Esophagus squamous epithelium (tissue), 5 donors: ENCODE results near the gene AQP12B. TPM values are rescaled to one million over a fixed set of nuclear protein-coding genes. Genes with fewer than 3 reads are reported as not detected.

Experiments
- DNase-seq: peaks from one replicate; lab custom pipeline; 2025; lab: John Stamatoyannopoulos, UW
- H3K27ac ChIP-seq, 4 donors: fragments of 200-600 bp; sonication (generic); one replicate each; pipeline ENCODE4 v1.5.1; 2016 to 2019; ENCODE audit warnings: mild to moderate bottlenecking in 1 of 4
- H3K27me3 ChIP-seq, 4 donors: fragments of 200-600 bp; sonication (generic); 1 replicate in 3 of 4; 2 replicates in 1 of 4; pipeline versions ENCODE4 v1.5.1 to v1.6.0; 2017 to 2021; ENCODE audit warnings: antibody characterized with exemption in 1 of 4
- H3K36me3 ChIP-seq, 3 donors: fragments of 200-600 bp; sonication (generic); one replicate each; pipeline ENCODE4 v1.5.1; 2016 to 2019
- H3K4me1 ChIP-seq, 3 donors: fragments of 200-600 bp; sonication (generic); one replicate each; pipeline ENCODE4 v1.5.1; 2017 to 2019
- H3K4me3 ChIP-seq, 4 donors: fragments of 200-600 bp; sonication (generic); 1 replicate in 3 of 4; 2 replicates in 1 of 4; pipeline ENCODE4 v1.5.1; 2016 to 2019; ENCODE audit warnings: mild to moderate bottlenecking in 2 of 4, moderate library complexity in 1 of 4
- H3K9me3 ChIP-seq, 3 donors: fragments of 200-600 bp; sonication (generic); one replicate each; pipeline ENCODE4 v1.5.1; 2016 to 2019
- CTCF ChIP-seq, 6 experiments: fragments of 450-650 bp in 4 of 6; fragments of 200-600 bp in 2 of 6; sonication (generic) in 2 of 6; IDR thresholded peaks; one replicate each; pipeline ENCODE4 v1.5.1; 2016 to 2019; ENCODE audit warnings: antibody characterized with exemption in 6 of 6, mild to moderate bottlenecking in 4 of 6, moderate library complexity in 4 of 6
- POLR2A ChIP-seq, 4 donors: fragments of 450-650 bp; IDR thresholded peaks; one replicate each; pipeline ENCODE4 v1.6.1; 2017; ENCODE audit warnings: antibody characterized with exemption in 4 of 4, mild to moderate bottlenecking in 4 of 4, moderate library complexity in 3 of 4
- WGBS, 2 donors: methylation state at CpG; one replicate each; pipeline ENCODE4 v1.1.5; 2018; 5-methylcytosine and 5-hydroxymethylcytosine counted together
- intact Hi-C: fragments of 100-400 bp; cut with DNase I; formaldehyde crosslinking; loops from one replicate; pipeline ENCODE4 v1.15.0; 2022
- total RNA-seq, 4 donors: library from RNA; depleted of rRNA; stranded (reverse); fragments of >200 nt; gene quantifications; one replicate each; pipeline ENCODE4 v1.1.0, GENCODE V29; 2016
- donor health status: DM: yes; HTN: yes; CAD: no.

The AQP12B gene
- total RNA-seq, 4 donors from 2014 or later = not detected

GRCh38 chr2:240708457-240708856 lies 25.8 kb upstream of the AQP12B start:
- no peaks in the 10 kb centered on the region for H3K4me1 ChIP-seq
- H3K36me3 ChIP-seq = no peaks in the 10 kb centered on the region
- peaks cover 0 to 59% (median 0%) of the 10 kb centered on the region in 4 donors for H3K27me3 ChIP-seq
- intact Hi-C loops = loop anchor here (10.0 kb wide), 1 partner anchor 204 kb away; no protein-coding TSS in a partner anchor
- WGBS, 2 donors = 67 to 72% methylated on average over 7 of the region's 7 CpGs
- no peaks in the 10 kb centered on the region for H3K9me3 ChIP-seq
- H3K4me3 ChIP-seq = no peak overlapping the region
- H3K27ac ChIP-seq = no peak overlapping the region
- no peak for TF ChIP-seq POLR2A (IDR thresholded peaks at IDR 0.05)
- TF ChIP-seq CTCF (IDR thresholded peaks at IDR 0.05) = no peak
- DNase-seq = no peak

GRCh38 chr2:240707821-240708220 lies 25.1 kb upstream of the AQP12B start:
- WGBS, 2 donors = 64 to 69% methylated on average over 10 of the region's 10 CpGs
- intact Hi-C loops = loop anchor here (10.0 kb wide), 1 partner anchor 203 kb away; no protein-coding TSS in a partner anchor
- no peak for DNase-seq

GRCh38 chr2:240707043-240707756 lies 24.5 kb upstream of the AQP12B start:
- TF ChIP-seq CTCF (IDR thresholded peaks at IDR 0.05) (no peak), POLR2A (IDR thresholded peaks at IDR 0.05) (no peak)
- no peak for DNase-seq
- Histone ChIP-seq H3K27me3 (peaks cover 0 to 72% (median 0%) of the 10 kb centered on the region in 4 donors), H3K4me3 (no peak overlapping the region), H3K27ac (no peak overlapping the region), H3K36me3 (no peaks in the 10 kb centered on the region), H3K4me1 (no peaks in the 10 kb centered on the region), H3K9me3 (no peaks in the 10 kb centered on the region)
- intact Hi-C loops = loop anchor here (10.0 kb wide), 1 partner anchor 202 kb away; no protein-coding TSS in a partner anchor
- WGBS, 2 donors = 32 to 48% methylated on average over 10 to 15 of the region's 15 CpGs

More at GRCh38 chr2:240707821-240708220, 25.1 kb upstream of the AQP12B start:
- Histone ChIP-seq H3K27ac (no peak overlapping the region), H3K4me1 (no peaks in the 10 kb centered on the region), H3K27me3 (peaks cover 0 to 66% (median 0%) of the 10 kb centered on the region in 4 donors), H3K4me3 (no peak overlapping the region), H3K36me3 (no peaks in the 10 kb centered on the region), H3K9me3 (no peaks in the 10 kb centered on the region)
- TF ChIP-seq CTCF (IDR thresholded peaks at IDR 0.05) = no peak
- TF ChIP-seq POLR2A (IDR thresholded peaks at IDR 0.05) = no peak

DNA sequence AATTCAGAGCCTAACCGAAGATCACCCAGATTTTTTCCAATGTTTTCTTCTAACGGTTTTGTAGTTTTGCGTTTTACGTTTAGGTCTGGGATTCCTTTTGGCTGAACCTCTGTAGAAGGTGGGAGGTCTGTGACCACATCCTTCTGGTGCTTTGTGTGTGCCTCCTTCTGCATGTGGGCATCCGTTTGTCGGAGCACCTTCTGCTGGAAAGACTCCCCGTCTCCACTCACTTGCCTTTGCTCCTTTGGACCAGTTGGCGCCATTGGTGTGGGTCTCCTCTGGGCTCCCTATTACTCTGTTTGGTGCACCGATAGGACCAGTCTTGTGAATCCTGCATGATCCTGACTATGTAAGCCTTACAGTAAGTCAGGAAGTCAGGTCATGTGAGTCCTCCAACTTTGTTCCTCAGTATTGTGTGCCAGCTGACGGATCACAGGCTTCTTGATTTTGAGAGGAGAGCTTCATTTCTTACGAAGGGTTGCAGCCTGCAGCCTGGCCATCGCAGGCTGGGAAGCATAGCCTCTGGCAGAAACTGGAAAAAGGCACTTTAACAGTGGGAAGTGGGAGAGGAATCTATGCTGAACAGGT lies 22.6 kb upstream of the AQP12B start:
- intact Hi-C loops = loop anchor here (10.0 kb wide), 1 partner anchor 200 kb away; no protein-coding TSS in a partner anchor
- H3K4me3 ChIP-seq = no peak overlapping the region
- H3K4me1 ChIP-seq = no peaks in the 10 kb centered on the region
- no peaks in the 10 kb centered on the region for H3K9me3 ChIP-seq
- H3K36me3 ChIP-seq = no peaks in the 10 kb centered on the region
- H3K27ac ChIP-seq = no peak overlapping the region
- WGBS, 2 donors = 58 to 68% methylated on average over 11 to 12 of the region's 12 CpGs
- H3K27me3 ChIP-seq = peaks cover 0 to 84% (median 0%) of the 10 kb centered on the region in 4 donors
- TF ChIP-seq CTCF (IDR thresholded peaks at IDR 0.05) (no peak), POLR2A (IDR thresholded peaks at IDR 0.05) (no peak)
- no peak for DNase-seq

DNA sequence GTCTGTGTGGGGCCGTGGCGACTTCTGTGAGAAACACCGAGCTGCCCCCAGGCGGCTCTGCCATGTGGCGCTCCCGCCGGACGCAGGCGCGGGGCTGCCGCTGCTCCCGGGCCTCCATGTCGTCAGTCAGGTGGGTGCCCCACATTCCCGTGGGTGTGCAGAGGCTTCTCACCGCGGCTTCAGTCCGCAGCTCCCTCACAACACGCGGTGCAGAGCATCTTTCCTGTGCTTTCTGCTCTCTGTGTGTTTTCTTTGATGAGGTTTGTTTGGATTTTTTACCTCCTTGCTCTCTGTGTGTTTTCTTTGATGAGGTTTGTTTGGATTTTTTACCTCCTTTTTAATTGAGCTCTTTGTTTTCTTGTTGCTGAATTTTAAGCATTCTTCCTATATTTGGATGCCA lies 22.0 kb upstream of the AQP12B start:
- intact Hi-C loops = loop anchor here (10.0 kb wide), 1 partner anchor 200 kb away; no protein-coding TSS in a partner anchor

More for the DNA sequence above, 22.0 kb upstream of the AQP12B start:
- peaks cover 0 to 85% (median 0%) of the 10 kb centered on the region in 4 donors for H3K27me3 ChIP-seq
- no peaks in the 10 kb centered on the region for H3K36me3 ChIP-seq
- TF ChIP-seq CTCF (IDR thresholded peaks at IDR 0.05) = no peak
- no peak for TF ChIP-seq POLR2A (IDR thresholded peaks at IDR 0.05)
- no peaks in the 10 kb centered on the region for H3K9me3 ChIP-seq
- no peaks in the 10 kb centered on the region for H3K4me1 ChIP-seq
- H3K27ac ChIP-seq = no peak overlapping the region
- no peak for DNase-seq
- no peak overlapping the region for H3K4me3 ChIP-seq
- 49 to 67% methylated on average over 15 to 16 of the region's 19 CpGs for WGBS, 2 donors
